Measurements from ENCODE around the gene LIPA. TPM values are rescaled to one million over a fixed set of nuclear protein-coding genes. Genes with fewer than 3 reads are reported as not detected.

LIPA gene
- total RNA-seq, 2 experiments from 2014 or later = 17.0 to 22.1 TPM

GRCh38 chr10:89269433-89270152, 18.0 kb upstream of the LIPA start:
- CTCF ChIA-PET = interaction anchor here (0.9 kb wide), 1 partner anchor 123 kb away, joined by 3 read pairs; the partner anchor contains the start of gene IFIT1
- intact Hi-C loops (cut with DNase I, micrococcal nuclease) = no loop called here
- H3K4me1 Mint-ChIP-seq = no peaks in the 10 kb centered on the region
- no peaks in the 10 kb centered on the region for H3K36me3 Mint-ChIP-seq (ENCODE audit: low read depth)
- H3K9me3 Mint-ChIP-seq (ENCODE audit: low read depth) = no peaks in the 10 kb centered on the region
- H3K4me3 Mint-ChIP-seq = no peak overlapping the region
- no peak for DNase-seq
- POLR2A ChIA-PET = no interaction called here
- no peak overlapping the region for H3K27ac Mint-ChIP-seq
- H3K27me3 Mint-ChIP-seq = no peaks in the 10 kb centered on the region
- ATAC-seq = no peak

GRCh38 chr10:89266721-89267453, 15.3 kb upstream of the LIPA start:
- Mint-ChIP-seq H3K9me3 (ENCODE audit: low read depth) (no peaks in the 10 kb centered on the region), H3K4me3 (no peak overlapping the region), H3K36me3 (ENCODE audit: low read depth) (no peaks in the 10 kb centered on the region), H3K4me1 (peaks cover 3% of the 10 kb centered on the region), H3K27ac (no peak overlapping the region), H3K27me3 (no peaks in the 10 kb centered on the region)
- ChIA-PET CTCF (interaction anchor here (0.7 kb wide), 2 partner anchors 102 to 147 kb away, joined by 3 read pairs; no protein-coding TSS in a partner anchor), POLR2A (no interaction called here)
- no peak for DNase-seq
- intact Hi-C loops (cut with DNase I, micrococcal nuclease) = no loop called here
- no peak for ATAC-seq

- no peaks in the 10 kb centered on the region for H3K27me3 Mint-ChIP-seq
- intact Hi-C loops (cut with DNase I, micrococcal nuclease) = no loop called here
- H3K27ac Mint-ChIP-seq = no peak overlapping the region
- CTCF ChIA-PET = interaction anchor here (1.0 to 1.5 kb wide), 2 partner anchors 106 to 108 kb away, joined by 4 to 5 read pairs; no protein-coding TSS in a partner anchor
- no peaks in the 10 kb centered on the region for H3K36me3 Mint-ChIP-seq (ENCODE audit: low read depth)
- POLR2A ChIA-PET = no interaction called here
- H3K9me3 Mint-ChIP-seq (ENCODE audit: low read depth) = no peaks in the 10 kb centered on the region
- H3K4me3 Mint-ChIP-seq = no peak overlapping the region
- ATAC-seq (no peak), DNase-seq (no peak)
- peaks cover 11% of the 10 kb centered on the region for H3K4me1 Mint-ChIP-seq
These were observed 12.0 kb upstream of the LIPA start for GRCh38 chr10:89263531-89263930.

- H3K4me1 Mint-ChIP-seq = peaks cover 11% of the 10 kb centered on the region
- ATAC-seq = no peak
- H3K27ac Mint-ChIP-seq = no peak overlapping the region
- H3K4me3 Mint-ChIP-seq = no peak overlapping the region
- CTCF ChIA-PET = interaction anchor here (1.5 kb wide), 1 partner anchor 109 kb away, joined by 5 read pairs; no protein-coding TSS in a partner anchor
- H3K36me3 Mint-ChIP-seq (ENCODE audit: low read depth) = no peaks in the 10 kb centered on the region
- no peaks in the 10 kb centered on the region for H3K9me3 Mint-ChIP-seq (ENCODE audit: low read depth)
- POLR2A ChIA-PET = no interaction called here
- no peak for DNase-seq
- no peaks in the 10 kb centered on the region for H3K27me3 Mint-ChIP-seq
- intact Hi-C loops (cut with DNase I, micrococcal nuclease) = no loop called here
These were observed 11.5 kb upstream of the LIPA start for GRCh38 chr10:89263091-89263490.

GRCh38 chr10:89262086-89263051, 10.8 kb upstream of the LIPA start:
- H3K4me1 Mint-ChIP-seq = peaks cover 11% of the 10 kb centered on the region
- DNase-seq (no peak), ATAC-seq (no peak)
- no peaks in the 10 kb centered on the region for H3K9me3 Mint-ChIP-seq (ENCODE audit: low read depth)
- no peaks in the 10 kb centered on the region for H3K36me3 Mint-ChIP-seq (ENCODE audit: low read depth)
- H3K27me3 Mint-ChIP-seq = no peaks in the 10 kb centered on the region
- no peak overlapping the region for H3K27ac Mint-ChIP-seq
- ChIA-PET POLR2A (no interaction called here), CTCF (interaction anchor here (0.6 to 1.5 kb wide), 3 partner anchors 109 to 1681 kb away, joined by 4 to 5 read pairs (median 4); no protein-coding TSS in a partner anchor)
- intact Hi-C loops (cut with DNase I, micrococcal nuclease) = no loop called here
- H3K4me3 Mint-ChIP-seq = no peak overlapping the region

- H3K4me3 Mint-ChIP-seq = no peak overlapping the region
- H3K9me3 Mint-ChIP-seq (ENCODE audit: low read depth) = peaks cover 15% of the 10 kb centered on the region
- CTCF ChIA-PET = interaction anchor here (1.6 kb wide), 1 partner anchor 41 kb away, joined by 3 read pairs; no protein-coding TSS in a partner anchor
- POLR2A ChIA-PET = no interaction called here
- ATAC-seq (no peak), DNase-seq (no peak)
- peaks cover 11% of the 10 kb centered on the region for H3K36me3 Mint-ChIP-seq (ENCODE audit: low read depth)
- intact Hi-C loops (cut with DNase I, micrococcal nuclease) = loop anchor here (10.0 kb wide), 2 partner anchors 446 to 1616 kb away; partner anchors contain the start of genes KIF20B (in 1 of the 2) and RPP30 (in 1 of the 2)
- H3K27me3 Mint-ChIP-seq = peaks cover 2% of the 10 kb centered on the region
- peaks cover 23% of the 10 kb centered on the region for H3K4me1 Mint-ChIP-seq
- H3K27ac Mint-ChIP-seq = no peak overlapping the region
These were observed 7.3 kb upstream of the LIPA start for GRCh38 chr10:89258881-89259280.

GRCh38 chr10:89257581-89257980, 6.0 kb upstream of the LIPA start:
- no peak for DNase-seq
- Mint-ChIP-seq H3K9me3 (ENCODE audit: low read depth) (peaks cover 25% of the 10 kb centered on the region), H3K36me3 (ENCODE audit: low read depth) (peaks cover 15% of the 10 kb centered on the region), H3K27ac (no peak overlapping the region), H3K27me3 (peaks cover 2% of the 10 kb centered on the region), H3K4me1 (peaks cover 28% of the 10 kb centered on the region), H3K4me3 (no peak overlapping the region)
- ChIA-PET POLR2A (no interaction called here), CTCF (interaction anchor here (0.7 to 1.6 kb wide), 5 partner anchors 9 to 306 kb away, joined by 3 to 4 read pairs (median 3); no protein-coding TSS in a partner anchor)
- no peak for ATAC-seq
- intact Hi-C loops (cut with DNase I, micrococcal nuclease) = loop anchor here (10.0 kb wide), 2 partner anchors 447 to 1617 kb away; partner anchors contain the start of genes KIF20B (in 1 of the 2) and RPP30 (in 1 of the 2)

GRCh38 chr10:89256962-89257361, 5.4 kb upstream of the LIPA start:
- ChIA-PET CTCF (interaction anchor here (0.7 to 0.8 kb wide), 2 partner anchors 215 to 306 kb away, joined by 3 read pairs; no protein-coding TSS in a partner anchor), POLR2A (no interaction called here)
- peaks cover 29% of the 10 kb centered on the region for H3K4me1 Mint-ChIP-seq
- H3K4me3 Mint-ChIP-seq = no peak overlapping the region
- DNase-seq (no peak), ATAC-seq (no peak)
- intact Hi-C loops (cut with DNase I, micrococcal nuclease) = loop anchor here (10.0 kb wide), 2 partner anchors 448 to 1618 kb away; partner anchors contain the start of genes KIF20B (in 1 of the 2) and RPP30 (in 1 of the 2)
- peaks cover 25% of the 10 kb centered on the region for H3K9me3 Mint-ChIP-seq (ENCODE audit: low read depth)
- H3K27me3 Mint-ChIP-seq = peaks cover 2% of the 10 kb centered on the region
- no peak overlapping the region for H3K27ac Mint-ChIP-seq
- peaks cover 16% of the 10 kb centered on the region for H3K36me3 Mint-ChIP-seq (ENCODE audit: low read depth)

- ATAC-seq = no peak
- peaks cover 2% of the 10 kb centered on the region for H3K27me3 Mint-ChIP-seq
- H3K4me1 Mint-ChIP-seq = peaks cover 29% of the 10 kb centered on the region
- no peak for DNase-seq
- H3K4me3 Mint-ChIP-seq = no peak overlapping the region
- peaks cover 16% of the 10 kb centered on the region for H3K36me3 Mint-ChIP-seq (ENCODE audit: low read depth)
- H3K27ac Mint-ChIP-seq = no peak overlapping the region
- ChIA-PET CTCF (interaction anchor here (1.3 kb wide), 1 partner anchor 306 kb away, joined by 3 read pairs; no protein-coding TSS in a partner anchor), POLR2A (no interaction called here)
- H3K9me3 Mint-ChIP-seq (ENCODE audit: low read depth) = peaks cover 25% of the 10 kb centered on the region
- intact Hi-C loops (cut with DNase I, micrococcal nuclease) = loop anchor here (10.0 kb wide), 2 partner anchors 448 to 1618 kb away; partner anchors contain the start of genes KIF20B (in 1 of the 2) and RPP30 (in 1 of the 2)
These were observed 4.8 kb upstream of the LIPA start for GRCh38 chr10:89256340-89256739.

GRCh38 chr10:89255793-89256192, 4.2 kb upstream of the LIPA start:
- H3K27ac Mint-ChIP-seq = no peak overlapping the region
- peaks cover 16% of the 10 kb centered on the region for H3K36me3 Mint-ChIP-seq (ENCODE audit: low read depth)
- no peak for DNase-seq
- no peak for ATAC-seq
- H3K9me3 Mint-ChIP-seq (ENCODE audit: low read depth) = peaks cover 25% of the 10 kb centered on the region
- ChIA-PET CTCF (interaction anchor here (1.3 kb wide), 1 partner anchor 307 kb away, joined by 3 read pairs; no protein-coding TSS in a partner anchor), POLR2A (no interaction called here)
- peaks cover 2% of the 10 kb centered on the region for H3K27me3 Mint-ChIP-seq
- H3K4me3 Mint-ChIP-seq = no peak overlapping the region
- intact Hi-C loops (cut with DNase I, micrococcal nuclease) = loop anchor here (10.0 kb wide), 2 partner anchors 449 to 1619 kb away; partner anchors contain the start of genes KIF20B (in 1 of the 2) and RPP30 (in 1 of the 2)
- peaks cover 28% of the 10 kb centered on the region for H3K4me1 Mint-ChIP-seq

All from activated CD4-positive, alpha-beta T cell treated with anti-CD3 and anti-CD28 coated beads for 36 hours (primary cell).